Measurements from ENCODE around the gene NDC1.

- TF ChIP-seq CTCF (IDR thresholded peaks at IDR 0.05) = no peak
- TF ChIP-seq POLR2A (IDR thresholded peaks at IDR 0.05) = no peak
Measured at GRCh38 chr1:53728196-53728595, 109.9 kb downstream of the NDC1 start.

Measured in prostate gland (tissue), 2 donors.